ENCODE data around the gene KRTAP10-1. TPM values are rescaled to one million over a fixed set of nuclear protein-coding genes. Genes with fewer than 3 reads are reported as not detected.

KRTAP10-1 gene
- total RNA-seq, 1 donor from 2014 or later = not detected

DNA sequence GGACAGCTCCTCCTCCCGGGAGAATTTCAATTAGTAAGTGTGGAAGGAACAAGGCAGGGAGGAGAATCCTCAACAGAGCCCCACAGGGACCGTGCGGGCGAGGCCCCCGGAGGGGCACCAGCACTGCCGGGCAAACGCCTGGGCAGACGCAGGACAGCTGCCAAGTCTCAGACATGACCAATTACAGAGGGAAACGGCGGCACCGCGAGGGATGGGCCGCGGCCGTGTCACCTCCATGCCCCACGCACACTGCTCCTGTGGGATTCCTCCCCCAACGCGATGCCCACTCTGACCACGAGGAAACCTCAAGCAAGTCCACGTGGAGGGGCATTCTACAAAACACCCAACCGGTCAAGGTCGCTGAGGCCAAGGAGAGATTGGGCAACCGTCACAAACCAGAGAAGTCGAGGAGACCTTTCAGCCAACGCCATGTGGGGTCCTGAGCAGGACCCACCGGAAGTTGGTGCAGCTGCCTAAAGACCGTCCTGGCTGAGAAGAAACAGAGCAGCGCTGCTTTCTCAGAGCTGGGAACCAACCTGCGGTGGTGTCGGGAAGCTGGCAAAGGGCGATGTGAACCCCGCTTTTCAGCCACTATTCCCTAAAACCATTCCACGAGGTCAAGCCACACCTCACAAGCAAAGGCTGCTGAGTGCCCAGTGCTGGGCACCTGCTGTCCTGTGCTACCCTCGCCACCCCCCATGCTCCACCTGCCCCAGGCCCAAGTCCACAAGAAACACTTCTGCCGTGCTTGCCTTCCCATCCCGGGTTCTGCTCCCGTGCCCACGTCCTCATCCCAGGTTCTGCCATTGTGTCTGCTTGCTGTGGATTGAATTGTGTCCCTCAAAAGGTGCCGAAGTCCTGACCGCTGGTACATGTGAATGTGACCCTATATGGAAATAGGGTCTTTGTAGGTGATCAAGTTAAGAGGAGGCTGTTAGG, 32.1 kb upstream of the KRTAP10-1 start:
- peak; percentile 43 for DNase-seq
- TF ChIP-seq, protein P1, sequence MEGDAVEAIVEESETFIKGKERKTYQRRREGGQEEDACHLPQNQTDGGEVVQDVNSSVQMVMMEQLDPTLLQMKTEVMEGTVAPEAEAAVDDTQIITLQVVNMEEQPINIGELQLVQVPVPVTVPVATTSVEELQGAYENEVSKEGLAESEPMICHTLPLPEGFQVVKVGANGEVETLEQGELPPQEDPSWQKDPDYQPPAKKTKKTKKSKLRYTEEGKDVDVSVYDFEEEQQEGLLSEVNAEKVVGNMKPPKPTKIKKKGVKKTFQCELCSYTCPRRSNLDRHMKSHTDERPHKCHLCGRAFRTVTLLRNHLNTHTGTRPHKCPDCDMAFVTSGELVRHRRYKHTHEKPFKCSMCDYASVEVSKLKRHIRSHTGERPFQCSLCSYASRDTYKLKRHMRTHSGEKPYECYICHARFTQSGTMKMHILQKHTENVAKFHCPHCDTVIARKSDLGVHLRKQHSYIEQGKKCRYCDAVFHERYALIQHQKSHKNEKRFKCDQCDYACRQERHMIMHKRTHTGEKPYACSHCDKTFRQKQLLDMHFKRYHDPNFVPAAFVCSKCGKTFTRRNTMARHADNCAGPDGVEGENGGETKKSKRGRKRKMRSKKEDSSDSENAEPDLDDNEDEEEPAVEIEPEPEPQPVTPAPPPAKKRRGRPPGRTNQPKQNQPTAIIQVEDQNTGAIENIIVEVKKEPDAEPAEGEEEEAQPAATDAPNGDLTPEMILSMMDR (IDR thresholded peaks at IDR 0.05) = no peak
- Histone ChIP-seq H3K9me3 (peaks cover 13% of the 10 kb centered on the region), H3K4me1 (no peaks in the 10 kb centered on the region), H3K27ac (no peak overlapping the region), H3K27me3 (ENCODE audit: low read depth) (peaks cover 5% of the 10 kb centered on the region), H3K36me3 (no peaks in the 10 kb centered on the region), H3K4me3 (no peak overlapping the region)
- intact Hi-C loops (cut with DNase I) = no loop called here
- ATAC-seq = no peak

GRCh38 chr21:44571296-44571695, 31.3 kb upstream of the KRTAP10-1 start:
- intact Hi-C loops (cut with DNase I) = no loop called here
- peaks cover 7% of the 10 kb centered on the region for H3K9me3 ChIP-seq
- no peak for ATAC-seq
- no peak overlapping the region for H3K4me3 ChIP-seq
- no peak overlapping the region for H3K27ac ChIP-seq
- no peaks in the 10 kb centered on the region for H3K36me3 ChIP-seq
- no peaks in the 10 kb centered on the region for H3K4me1 ChIP-seq
- DNase-seq = no peak
- peaks cover 5% of the 10 kb centered on the region for H3K27me3 ChIP-seq (ENCODE audit: low read depth)
- TF ChIP-seq, protein P1 (IDR thresholded peaks at IDR 0.05) = no peak

- H3K4me1 ChIP-seq = no peaks in the 10 kb centered on the region
Observed at GRCh38 chr21:44569861-44570517, 30.0 kb upstream of the KRTAP10-1 start.

DNA sequence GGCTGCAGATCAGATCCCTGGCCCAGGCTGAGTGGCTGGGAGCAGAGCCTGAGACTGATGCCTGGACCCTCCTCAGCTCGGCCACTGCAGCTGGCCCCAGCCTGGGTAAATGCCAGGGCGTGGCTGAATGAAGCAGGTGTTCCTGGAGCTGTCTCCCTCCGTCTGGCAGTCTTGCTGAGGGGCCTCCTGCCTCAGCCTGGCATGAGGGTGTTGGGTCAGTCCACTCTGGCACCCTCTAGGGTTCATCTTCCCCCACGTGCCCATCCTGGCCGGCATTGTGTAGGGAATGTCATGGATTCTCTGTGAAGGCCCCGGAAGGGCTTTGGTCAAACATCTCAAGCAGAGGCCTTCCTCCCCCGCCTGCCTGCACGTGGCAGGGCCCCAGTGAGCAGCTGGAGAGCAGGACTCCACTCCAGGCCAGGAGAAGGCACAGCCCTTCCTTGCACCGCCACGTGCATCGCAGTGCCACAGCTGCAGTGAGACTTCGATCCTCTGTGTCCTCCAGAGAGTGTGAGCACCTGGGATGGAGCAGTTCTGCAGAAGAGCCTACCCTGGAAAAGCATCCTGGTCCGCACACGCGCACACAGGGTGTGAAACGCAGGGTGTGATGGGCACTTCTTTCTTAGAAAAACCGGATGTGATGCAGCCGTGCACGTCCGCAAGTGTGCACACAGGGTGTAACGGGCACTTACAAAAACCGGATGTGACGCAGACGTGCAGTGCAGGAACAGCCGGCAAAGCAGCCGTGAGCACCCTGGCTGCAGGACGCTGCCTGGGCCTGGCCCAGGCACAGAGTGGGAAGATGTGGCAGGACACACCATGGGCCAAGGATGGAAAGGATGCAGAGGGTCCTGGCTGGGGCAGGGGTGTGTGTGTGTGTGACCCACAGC, 28.9 kb upstream of the KRTAP10-1 start:
- Histone ChIP-seq H3K4me1 (no peaks in the 10 kb centered on the region), H3K36me3 (no peaks in the 10 kb centered on the region), H3K27ac (no peak overlapping the region), H3K9me3 (peaks cover 7% of the 10 kb centered on the region), H3K27me3 (ENCODE audit: low read depth) (peaks cover 5% of the 10 kb centered on the region), H3K4me3 (no peak overlapping the region)
- TF ChIP-seq, protein P1 (IDR thresholded peaks at IDR 0.05) = no peak
- no peak for DNase-seq
- intact Hi-C loops (cut with DNase I) = no loop called here
- ATAC-seq = no peak

More at GRCh38 chr21:44569861-44570517, 30.0 kb upstream of the KRTAP10-1 start:
- DNase-seq = peak; percentile 31
- H3K27ac ChIP-seq = no peak overlapping the region
- H3K36me3 ChIP-seq = no peaks in the 10 kb centered on the region
- ATAC-seq = no peak
- H3K27me3 ChIP-seq (ENCODE audit: low read depth) = peaks cover 5% of the 10 kb centered on the region
- H3K9me3 ChIP-seq = peaks cover 7% of the 10 kb centered on the region
- no peak overlapping the region for H3K4me3 ChIP-seq
- TF ChIP-seq, protein P1 (IDR thresholded peaks at IDR 0.05) = no peak
- intact Hi-C loops (cut with DNase I) = no loop called here

DNA sequence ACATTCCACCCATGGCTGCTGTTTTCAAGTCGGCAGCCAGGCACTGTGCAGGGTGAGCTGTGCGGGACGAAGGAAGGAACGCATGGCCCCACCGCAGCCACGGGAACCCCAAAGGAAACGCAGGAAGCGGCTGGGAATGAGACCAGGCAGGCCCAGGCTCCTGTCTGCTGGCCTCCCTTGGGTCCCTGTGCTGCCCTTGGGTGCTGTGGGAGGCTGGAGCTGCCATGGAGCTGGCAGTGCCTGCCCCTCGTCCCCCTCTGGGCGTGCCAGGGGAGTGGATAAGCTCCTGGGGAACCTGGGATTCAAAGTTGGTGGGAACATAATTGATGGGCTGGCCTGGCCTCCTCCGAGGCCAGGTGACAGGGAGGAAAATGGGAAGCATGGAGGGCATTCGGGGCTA, 28.3 kb upstream of the KRTAP10-1 start:
- Histone ChIP-seq H3K27me3 (ENCODE audit: low read depth) (peaks cover 5% of the 10 kb centered on the region), H3K4me1 (no peaks in the 10 kb centered on the region), H3K4me3 (no peak overlapping the region), H3K27ac (no peak overlapping the region), H3K36me3 (no peaks in the 10 kb centered on the region), H3K9me3 (peaks cover 7% of the 10 kb centered on the region)
- intact Hi-C loops (cut with DNase I) = no loop called here
- TF ChIP-seq, protein P1 (IDR thresholded peaks at IDR 0.05) = no peak
- no peak for ATAC-seq
- peak; percentile 35 for DNase-seq

All from lower lobe of right lung (tissue), 2 donors.